HG03558 (cell line): ENCODE results near the gene MROH9.
"Not testable (repeated sequence)": the region's sequence is repeated elsewhere in the genome, so short reads cannot be mapped to it uniquely, and the experiment has no call there.

Experiments
- ATAC-seq: cut with Tn5 transposase; IDR thresholded peaks from one replicate; pipeline ENCODE4 v1.9.1; 2021; ENCODE audit warnings: moderate number of reproducible peaks; ENCODE audit not compliant: unreplicated experiment; ENCODE audit errors: extremely low read depth

Gene MROH9

GRCh38 chr1:170935231-170935630, at the start of gene MROH9:
TSS of gene MROH9 (plus strand) at chr1:170935534. CDS start at chr1:170945557, 10,023 bp downstream.
- ATAC-seq: no peak

GRCh38 chr1:170885551-170885950, 49.8 kb upstream of the MROH9 start:
- no peak for ATAC-seq

GRCh38 chr1:170886460-170886859, 48.9 kb upstream of the MROH9 start:
- ATAC-seq: no peak

DNA sequence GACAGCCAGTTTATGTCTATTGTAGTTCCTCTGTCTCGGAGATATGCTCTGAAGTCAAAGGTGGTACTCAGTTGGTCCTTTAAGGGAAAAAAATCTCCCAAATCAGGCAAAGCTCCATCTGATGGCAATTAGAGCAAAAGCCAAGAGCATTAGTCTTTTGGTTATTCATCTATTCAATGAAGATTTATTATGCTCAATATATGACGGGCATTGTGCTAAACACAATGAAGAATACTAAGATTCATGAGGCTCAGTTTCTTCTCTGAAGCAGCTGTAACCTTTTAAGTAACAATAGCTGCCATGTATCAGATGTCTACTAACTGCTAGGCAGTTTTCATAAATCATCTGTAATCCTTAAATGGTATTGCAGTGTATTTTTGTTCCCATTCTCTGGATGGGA, 47.6 kb upstream of the MROH9 start:
- ATAC-seq: no peak

GRCh38 chr1:170891872-170892271, 43.5 kb upstream of the MROH9 start:
- no peak for ATAC-seq

GRCh38 chr1:170893655-170894297, 41.6 kb upstream of the MROH9 start:
- no peak for ATAC-seq

DNA sequence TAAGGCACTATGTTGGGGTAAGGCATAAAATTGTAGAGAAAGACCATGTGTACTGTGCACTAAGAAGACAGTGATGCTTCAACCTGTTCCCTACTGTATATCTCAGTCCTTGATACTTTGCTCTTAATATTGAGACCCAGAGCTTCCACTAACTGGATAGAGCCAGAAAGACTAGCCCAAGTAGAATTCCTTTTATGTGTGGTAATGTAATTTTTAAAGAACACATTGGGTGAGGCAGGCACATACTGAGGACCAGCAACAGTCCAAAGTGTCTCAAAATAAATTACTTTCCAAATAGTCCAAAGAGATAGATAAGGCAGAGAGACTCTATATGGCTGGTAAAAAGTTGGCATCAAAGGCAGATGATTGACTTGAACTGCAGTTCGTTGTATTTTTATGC, 31.4 kb upstream of the MROH9 start:
- ATAC-seq: no peak

- ATAC-seq: no peak
Measured at GRCh38 chr1:170908942-170909341, 26.4 kb upstream of the MROH9 start.

- no peak for ATAC-seq
Measured at GRCh38 chr1:170910273-170910672, 25.1 kb upstream of the MROH9 start.

GRCh38 chr1:170917373-170917772, 18.0 kb upstream of the MROH9 start:
- ATAC-seq: no peak

DNA sequence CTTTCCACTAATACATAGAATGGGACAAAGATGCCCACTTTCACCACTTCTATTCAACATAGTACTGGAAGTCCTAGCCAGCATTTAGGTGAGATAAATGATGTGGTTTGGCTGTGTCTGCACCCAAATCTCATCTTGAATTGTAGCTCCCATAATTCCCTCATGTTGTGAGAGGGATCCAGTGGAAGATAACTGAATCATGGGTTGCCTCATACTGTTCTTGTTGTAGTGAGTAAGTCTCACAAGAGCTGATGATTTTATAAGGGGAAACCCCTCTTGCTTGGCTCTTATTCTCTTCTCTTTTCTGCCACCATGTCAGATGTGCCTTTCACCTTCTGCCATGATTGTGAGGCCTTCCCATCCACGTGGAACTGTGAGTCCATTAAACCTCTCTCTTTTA, 10.7 kb upstream of the MROH9 start:
- ATAC-seq: not testable (repeated sequence)

DNA sequence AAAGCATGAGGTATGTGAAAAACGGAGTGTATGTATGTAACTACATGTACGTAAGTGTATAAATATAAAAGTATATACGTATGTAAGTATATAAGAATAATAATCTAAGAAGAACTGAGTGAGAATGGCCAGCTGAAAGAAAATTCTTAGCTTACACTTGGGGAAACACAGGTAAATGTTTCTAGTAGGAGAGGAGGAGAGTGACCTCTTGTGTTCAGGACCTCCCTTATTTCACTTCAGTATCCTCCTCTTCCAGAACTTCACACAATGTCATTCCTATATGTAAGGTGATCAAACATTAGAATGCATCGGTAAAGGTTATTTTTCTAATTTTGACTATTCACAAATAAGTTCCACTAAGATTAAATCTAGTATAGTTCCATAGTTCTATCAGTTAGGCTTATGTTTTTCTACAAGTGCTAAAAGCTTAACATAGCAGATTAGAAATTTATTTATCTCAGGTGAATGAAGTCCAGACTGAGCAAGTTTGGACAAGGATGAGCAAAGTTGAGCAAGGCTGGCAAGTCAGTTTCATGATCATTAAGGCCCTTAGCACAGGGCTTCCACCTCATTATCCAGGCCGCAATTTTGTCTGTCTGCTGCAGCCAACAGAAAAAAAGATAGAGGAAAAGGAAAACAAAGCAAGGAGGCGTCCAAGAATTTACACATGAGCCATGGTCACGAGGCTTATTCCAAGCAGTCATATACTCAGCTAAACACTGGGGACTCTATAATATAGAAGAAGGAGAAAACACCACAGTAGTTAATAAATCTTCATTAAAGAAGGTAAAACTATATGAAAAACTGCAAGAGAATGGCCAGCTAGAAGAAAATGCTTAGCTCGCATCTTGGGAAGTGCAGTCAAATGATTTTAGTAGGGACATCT, 7.1 kb upstream of the MROH9 start:
- no peak for ATAC-seq

DNA sequence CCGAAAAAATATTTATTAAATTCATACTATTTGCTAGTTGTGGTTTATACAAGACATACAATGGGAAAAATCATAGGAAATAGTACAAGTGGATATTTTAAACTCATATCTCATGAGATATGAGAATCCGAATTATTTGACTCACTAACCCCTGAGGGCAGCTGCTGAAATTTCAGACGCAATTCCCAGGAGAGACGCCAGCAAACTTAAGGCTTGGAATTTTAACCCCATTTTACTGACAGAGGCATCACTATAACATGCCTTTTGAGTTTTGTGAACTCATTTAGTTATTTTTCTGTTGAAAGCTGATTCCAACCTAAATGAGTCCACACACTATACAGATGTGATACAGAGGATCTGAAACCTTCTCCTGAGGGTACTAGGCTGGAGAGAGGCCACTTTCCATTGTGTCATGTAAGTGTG, 5.9 kb upstream of the MROH9 start:
- no peak for ATAC-seq

DNA sequence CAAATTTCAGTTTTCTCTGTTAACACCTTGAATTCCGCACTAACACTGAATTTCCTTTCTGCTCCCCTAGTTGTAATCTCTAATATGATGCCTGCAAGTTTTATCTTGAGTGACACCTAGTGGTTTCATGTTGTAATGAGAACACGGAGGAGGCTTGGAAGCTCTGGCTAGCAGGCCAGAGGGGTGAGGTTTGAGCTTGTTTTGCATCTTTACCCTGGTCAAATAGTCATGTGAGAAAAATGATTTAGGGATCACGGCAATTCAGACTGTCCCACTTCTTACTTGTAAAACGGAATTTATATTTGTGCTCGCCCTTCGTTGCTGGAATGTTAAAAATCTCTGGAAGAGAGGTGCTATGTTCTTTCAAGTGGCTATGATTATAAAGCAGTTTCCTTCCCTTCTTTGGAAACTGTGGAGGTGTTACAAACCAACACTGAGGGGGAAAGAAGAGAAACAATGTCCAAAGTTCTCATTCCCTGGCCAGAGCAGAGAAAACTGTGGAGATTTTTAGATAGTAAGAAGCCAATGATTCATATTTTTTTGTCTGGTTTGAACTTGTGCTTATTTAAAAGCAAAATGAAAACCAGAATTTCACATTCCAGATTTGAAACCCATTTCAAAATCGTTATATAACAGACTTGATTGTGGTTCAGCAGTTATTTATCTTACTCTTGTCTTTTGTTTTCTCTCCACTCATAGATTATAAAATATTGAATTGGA, 5.3 kb upstream of the MROH9 start:
- ATAC-seq: peak; percentile 86

- ATAC-seq: no peak
Measured at GRCh38 chr1:170931650-170932049, 3.7 kb upstream of the MROH9 start.

DNA sequence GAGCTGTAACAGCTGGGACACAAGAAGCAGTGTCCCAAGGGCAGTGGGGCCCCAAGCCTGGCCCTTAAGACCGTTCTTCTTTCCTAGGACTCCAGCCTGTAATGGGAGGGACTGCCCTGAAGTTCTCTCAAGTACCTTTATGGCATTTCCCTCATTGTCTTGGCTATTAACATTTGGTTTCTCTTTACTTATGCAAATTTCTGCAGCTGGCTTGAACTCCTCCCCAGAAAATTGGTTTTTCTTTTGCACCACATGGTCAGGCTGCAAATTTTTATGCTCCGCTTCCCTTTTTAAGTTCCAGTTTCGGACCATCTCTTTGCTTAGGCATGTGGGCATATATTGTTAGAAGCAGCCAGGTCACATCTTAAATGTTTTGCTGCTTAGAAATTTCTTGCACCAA, 3.1 kb upstream of the MROH9 start:
- no peak for ATAC-seq

GRCh38 chr1:170938281-170938680, 2.9 kb downstream of the MROH9 start:
- no peak for ATAC-seq

DNA sequence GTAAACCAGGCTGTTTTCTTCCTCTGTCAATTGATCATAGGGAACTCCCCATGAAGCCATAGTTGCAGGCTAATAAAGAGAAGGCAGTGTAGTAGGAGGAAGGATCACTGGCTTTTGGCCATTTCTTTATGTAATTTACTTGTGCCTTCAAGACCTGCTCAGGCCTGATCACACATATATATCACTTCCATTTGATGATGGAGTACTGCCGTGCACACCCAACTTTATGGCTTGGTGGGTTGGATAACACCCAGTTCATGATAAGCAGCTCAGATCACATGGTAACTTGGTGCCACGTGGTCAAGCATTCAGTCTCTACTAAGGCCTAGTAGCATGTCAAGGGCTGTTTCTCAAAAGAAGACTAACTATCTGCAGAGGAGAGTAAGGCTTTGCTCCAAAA, 4.1 kb downstream of the MROH9 start:
- no peak for ATAC-seq

- ATAC-seq: not testable (repeated sequence)
Measured at GRCh38 chr1:170951744-170952143, 16.4 kb downstream of the MROH9 start.

DNA sequence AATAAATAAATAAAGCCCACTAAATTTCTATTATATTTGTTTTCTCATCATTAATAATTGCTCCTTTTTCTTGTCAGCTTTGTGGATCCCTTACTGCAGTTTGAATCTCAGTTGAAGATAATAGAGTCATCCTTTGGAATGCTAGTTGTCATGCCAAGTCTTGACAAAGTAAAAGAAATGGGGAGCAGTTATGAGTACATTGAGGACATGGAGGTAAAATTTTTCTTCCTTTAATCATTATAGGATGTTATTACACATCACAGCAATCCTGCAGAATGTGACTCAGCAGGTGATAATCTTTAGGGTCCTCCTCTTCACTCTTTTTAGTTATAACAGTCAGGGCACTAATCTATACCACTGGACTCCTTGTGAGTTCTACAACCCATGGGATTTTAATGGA, 24.1 kb downstream of the MROH9 start:
- ATAC-seq: no peak

GRCh38 chr1:170964506-170964905, 29.2 kb downstream of the MROH9 start:
- no peak for ATAC-seq
